ENCODE data around the gene CABP4. TPM values are rescaled to one million over a fixed set of nuclear protein-coding genes. Genes with fewer than 3 reads are reported as not detected.
"Not testable (repeated sequence)": the region's sequence is repeated elsewhere in the genome, so short reads cannot be mapped to it uniquely, and the experiment has no call there.

Gene CABP4
- total RNA-seq, 1 donor from 2014 or later, result 0.98 TPM

- peak overlapping the region; percentile 78 for H3K27ac ChIP-seq
- no peaks in the 10 kb centered on the region for H3K27me3 ChIP-seq
- peaks cover 33% of the 10 kb centered on the region for H3K4me1 ChIP-seq
- peak overlapping the region; percentile 55 to 61 for H3K4me3 ChIP-seq
- TF ChIP-seq CTCF (IDR thresholded peaks at IDR 0.05) (no peak), POLR2A (IDR thresholded peaks at IDR 0.05) (no peak), POLR2AphosphoS5 (IDR thresholded peaks at IDR 0.05; ENCODE audit: insufficient read depth in 1 of 2, low read depth in 1 of 2) (no peak)
- H3K36me3 ChIP-seq, result peaks cover 0 to 3% of the 10 kb centered on the region in 2 donors
- H3K9me3 ChIP-seq, result no peaks in the 10 kb centered on the region
- intact Hi-C loops (cut with DNase I), result no loop called here
- no peak for DNase-seq (ENCODE audit: extremely low spot score in 2 of 2)
Observed at GRCh38 chr11:67482275-67482826, 27.2 kb downstream of the CABP4 start.

GRCh38 chr11:67482827-67483798 lies 28.0 kb downstream of the CABP4 start, which contains the start of gene AIP:
TSS of gene AIP (plus strand) at chr11:67483026. CDS start at chr11:67483159, 133 bp downstream.
- Histone ChIP-seq H3K9me3 (no peaks in the 10 kb centered on the region), H3K36me3 (peaks cover 0 to 11% of the 10 kb centered on the region in 2 donors), H3K4me1 (peaks cover 33% of the 10 kb centered on the region), H3K4me3 (peak within 1 kb of the TSS; percentile 55 to 61), H3K27ac (peak within 1 kb of the TSS; percentile 78), H3K27me3 (no peaks in the 10 kb centered on the region)
- intact Hi-C loops (cut with DNase I), result no loop called here
- TF ChIP-seq POLR2A (IDR thresholded peaks at IDR 0.05), result peak in 1 of 2 donors; percentile 28
- TF ChIP-seq POLR2AphosphoS5 (IDR thresholded peaks at IDR 0.05; ENCODE audit: insufficient read depth in 1 of 2, low read depth in 1 of 2), result peak; percentile 96 to 97
- TF ChIP-seq CTCF (IDR thresholded peaks at IDR 0.05), result peak in 1 of 3 experiments; percentile 25
- DNase-seq (ENCODE audit: extremely low spot score in 2 of 2), result peak in 1 of 2 donors; percentile 97

DNA sequence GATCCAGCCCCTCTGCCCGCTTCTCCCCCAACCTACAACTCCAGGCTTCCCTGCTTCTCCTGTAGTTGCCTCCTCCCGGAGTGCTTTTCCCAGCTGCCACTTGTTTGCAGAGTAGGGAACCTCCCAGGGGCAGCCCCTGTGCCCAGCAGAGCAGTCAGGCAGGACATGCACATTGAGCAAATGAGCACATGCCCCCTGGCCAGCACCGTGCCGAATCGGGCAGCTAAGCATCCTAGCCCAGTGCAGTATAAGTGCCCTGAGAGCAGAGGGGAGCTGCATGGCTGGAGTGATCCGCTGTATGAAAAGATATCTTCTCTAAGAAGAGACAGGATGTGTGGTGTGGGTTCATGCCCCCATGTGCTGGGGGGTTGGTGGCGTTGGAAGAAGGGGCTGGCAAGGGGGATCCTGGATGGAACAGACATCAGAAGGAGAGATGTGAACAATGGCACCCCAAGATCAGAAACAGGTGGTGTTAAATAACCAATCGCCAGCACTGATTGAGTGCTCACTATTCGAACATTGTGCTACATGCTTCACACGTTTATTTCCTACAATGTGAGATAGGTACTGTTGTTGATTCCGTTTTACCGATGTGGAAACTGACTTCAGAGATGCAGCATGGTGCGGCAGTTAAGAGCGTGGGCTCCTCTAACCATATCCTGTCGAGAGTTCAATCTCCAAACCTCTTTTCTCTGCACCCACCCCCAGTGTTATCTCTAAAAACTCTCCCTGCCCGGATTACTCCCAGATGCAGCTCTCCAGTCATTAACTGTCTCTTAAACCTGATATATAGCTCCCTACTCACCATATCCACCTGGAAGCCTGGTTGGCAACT lies 28.9 kb downstream of the CABP4 start:
- Histone ChIP-seq H3K27ac (peak overlapping the region; percentile 78), H3K4me3 (peak overlapping the region; percentile 55 to 61), H3K9me3 (no peaks in the 10 kb centered on the region), H3K27me3 (no peaks in the 10 kb centered on the region), H3K4me1 (peaks cover 33% of the 10 kb centered on the region), H3K36me3 (peaks cover 0 to 11% of the 10 kb centered on the region in 2 donors)
- intact Hi-C loops (cut with DNase I), result no loop called here
- no peak for DNase-seq (ENCODE audit: extremely low spot score in 2 of 2)
- no peak for TF ChIP-seq POLR2A (IDR thresholded peaks at IDR 0.05)
- no peak for TF ChIP-seq POLR2AphosphoS5 (IDR thresholded peaks at IDR 0.05; ENCODE audit: insufficient read depth in 1 of 2, low read depth in 1 of 2)
- no peak for TF ChIP-seq CTCF (IDR thresholded peaks at IDR 0.05)

DNA sequence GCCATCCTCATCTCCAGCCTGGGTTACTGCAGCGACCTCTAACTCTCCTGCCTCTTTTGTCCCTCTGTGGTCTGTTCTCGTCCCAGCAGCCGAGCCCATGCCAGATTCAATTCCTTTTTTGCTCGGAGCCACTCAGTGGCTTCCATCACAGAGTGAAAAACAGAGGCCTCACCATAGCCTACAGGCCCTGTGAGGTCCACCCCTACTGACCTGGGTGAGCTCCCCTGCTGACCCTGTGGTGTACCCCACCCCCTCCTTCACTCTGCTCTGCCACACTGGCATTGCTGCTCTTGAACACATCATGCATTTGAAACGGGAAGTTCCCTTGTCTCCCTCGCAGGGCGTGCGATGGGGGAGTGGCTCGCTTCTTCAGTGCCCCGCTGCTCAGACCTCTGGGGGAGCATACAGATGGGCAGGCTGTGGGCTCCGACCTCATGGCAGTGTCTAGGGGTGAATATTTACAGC lies 29.7 kb downstream of the CABP4 start:
- Histone ChIP-seq H3K9me3 (no peaks in the 10 kb centered on the region), H3K36me3 (peaks cover 0 to 15% of the 10 kb centered on the region in 2 donors), H3K27ac (no peak overlapping the region), H3K4me3 (no peak overlapping the region), H3K4me1 (peaks cover 33% of the 10 kb centered on the region), H3K27me3 (no peaks in the 10 kb centered on the region)
- intact Hi-C loops (cut with DNase I), result no loop called here
- no peak for DNase-seq (ENCODE audit: extremely low spot score in 2 of 2)
- TF ChIP-seq POLR2A (IDR thresholded peaks at IDR 0.05) (no peak), POLR2AphosphoS5 (IDR thresholded peaks at IDR 0.05; ENCODE audit: insufficient read depth in 1 of 2, low read depth in 1 of 2) (no peak), CTCF (IDR thresholded peaks at IDR 0.05) (no peak)

- H3K27ac ChIP-seq, result not testable (repeated sequence)
Observed at GRCh38 chr11:67485873-67486361, 30.8 kb downstream of the CABP4 start.

More at GRCh38 chr11:67485873-67486361, 30.8 kb downstream of the CABP4 start:
- peaks cover 33% of the 10 kb centered on the region for H3K4me1 ChIP-seq
- H3K36me3 ChIP-seq, result peaks cover 0 to 25% of the 10 kb centered on the region in 2 donors
- H3K27me3 ChIP-seq; H3K9me3 ChIP-seq; intact Hi-C loops (cut with DNase I); H3K4me3 ChIP-seq; DNase-seq (ENCODE audit: extremely low spot score in 2 of 2): not testable (repeated sequence)
